HEK293 (cell line): ENCODE data around the gene HDAC7.

Experiments used
- GFI1B ChIP-seq: fragments of 450-650 bp; formaldehyde crosslinking; IDR thresholded peaks from 2 replicates; pipeline ENCODE4 v1.5.1; 2016; ENCODE audit warnings: missing biosample characterization, missing genetic modification characterization
- KLF10 ChIP-seq: fragments of 450-650 bp; IDR thresholded peaks from 2 replicates; pipeline ENCODE4 v1.5.1; 2018; ENCODE audit warnings: missing biosample characterization, mild to moderate bottlenecking, missing genetic modification characterization
- KLF8 ChIP-seq: fragments of 450-650 bp; formaldehyde crosslinking; IDR thresholded peaks from 2 replicates; pipeline ENCODE4 v1.5.1; 2016; ENCODE audit warnings: missing biosample characterization, missing genetic modification characterization
- SCRT1 ChIP-seq: fragments of 450-650 bp; formaldehyde crosslinking; IDR thresholded peaks from 2 replicates; pipeline ENCODE4 v1.5.1; 2016; ENCODE audit warnings: missing biosample characterization, missing genetic modification characterization, borderline replicate concordance
- ZFP69B ChIP-seq: fragments of 450-650 bp; formaldehyde crosslinking; IDR thresholded peaks from 2 replicates; pipeline ENCODE4 v1.5.1; 2016; ENCODE audit warnings: missing biosample characterization, missing genetic modification characterization
- ZNF121 ChIP-seq: fragments of 450-650 bp; formaldehyde crosslinking; IDR thresholded peaks from 2 replicates; pipeline ENCODE4 v1.5.1; 2016; ENCODE audit warnings: missing biosample characterization, missing genetic modification characterization
- ZNF138 ChIP-seq: fragments of 450-650 bp; formaldehyde crosslinking; IDR thresholded peaks from 2 replicates; pipeline ENCODE4 v1.5.1; 2016; ENCODE audit warnings: missing biosample characterization, missing genetic modification characterization, borderline replicate concordance
- ZNF16 ChIP-seq: fragments of 450-650 bp; formaldehyde crosslinking; IDR thresholded peaks from 2 replicates; pipeline ENCODE4 v1.5.1; 2016; ENCODE audit warnings: low read depth, missing biosample characterization, missing genetic modification characterization
- ZNF184 ChIP-seq: fragments of 450-650 bp; IDR thresholded peaks from 2 replicates; pipeline ENCODE4 v1.5.1; 2018; ENCODE audit warnings: missing biosample characterization, mild to moderate bottlenecking, missing genetic modification characterization
- ZNF248 ChIP-seq: fragments of 450-650 bp; formaldehyde crosslinking; IDR thresholded peaks from 2 replicates; pipeline ENCODE4 v1.5.1; 2017; ENCODE audit warnings: missing biosample characterization, missing genetic modification characterization
- ZNF341 ChIP-seq: fragments of 450-650 bp; formaldehyde crosslinking; IDR thresholded peaks from 2 replicates; pipeline ENCODE4; 2016; ENCODE audit warnings: low read depth, missing biosample characterization, missing genetic modification characterization
- ZNF350 ChIP-seq: fragments of 450-650 bp; formaldehyde crosslinking; IDR thresholded peaks from 2 replicates; pipeline ENCODE4 v1.5.0; 2017; ENCODE audit warnings: missing biosample characterization, mild to moderate bottlenecking, missing genetic modification characterization
- ZNF426 ChIP-seq: fragments of 450-650 bp; formaldehyde crosslinking; IDR thresholded peaks from 2 replicates; pipeline ENCODE4 v1.5.1; 2017; ENCODE audit warnings: missing biosample characterization, missing genetic modification characterization, mild to moderate bottlenecking, inconsistent platforms, moderate library complexity
- ZNF48 ChIP-seq: fragments of 450-650 bp; formaldehyde crosslinking; IDR thresholded peaks from 2 replicates; pipeline ENCODE4 v1.5.1; 2016; ENCODE audit warnings: missing biosample characterization, missing genetic modification characterization
- ZNF549 ChIP-seq: fragments of 450-650 bp; IDR thresholded peaks from 2 replicates; pipeline ENCODE4 v1.5.1; 2018; ENCODE audit warnings: missing biosample characterization, missing genetic modification characterization, mild to moderate bottlenecking, inconsistent platforms, moderate library complexity
- ZNF76 ChIP-seq: fragments of 450-650 bp; formaldehyde crosslinking; IDR thresholded peaks from 2 replicates; pipeline ENCODE4; 2016; ENCODE audit warnings: low read depth, missing biosample characterization, missing genetic modification characterization, borderline replicate concordance
- ZNF843 ChIP-seq: fragments of 450-650 bp; formaldehyde crosslinking; IDR thresholded peaks from 2 replicates; pipeline ENCODE4 v1.5.1; 2016; ENCODE audit warnings: missing biosample characterization, missing genetic modification characterization
- TF ChIP-seq, protein P1 (sequence below): fragments of 450-650 bp; formaldehyde crosslinking; IDR thresholded peaks from 2 replicates; pipeline ENCODE4 v1.5.1; 2017; ENCODE audit warnings: missing biosample characterization, missing genetic modification characterization
- TF ChIP-seq, protein P2 (sequence below): fragments of 450-650 bp; formaldehyde crosslinking; IDR thresholded peaks from 2 replicates; pipeline ENCODE4 v1.5.1; 2016; ENCODE audit warnings: missing biosample characterization, missing genetic modification characterization
- TF ChIP-seq, protein P3 (sequence below): fragments of 450-650 bp; formaldehyde crosslinking; IDR thresholded peaks from 2 replicates; pipeline ENCODE4 v1.5.1; 2016; ENCODE audit warnings: missing biosample characterization, missing genetic modification characterization, borderline replicate concordance
- TF ChIP-seq, protein P4 (sequence below): fragments of 450-650 bp; formaldehyde crosslinking; conservative IDR thresholded peaks from 2 replicates; pipeline ENCODE4 v1.5.1; 2016; ENCODE audit warnings: low read depth, missing biosample characterization, missing genetic modification characterization
- TF ChIP-seq, protein P5 (sequence below): fragments of 450-650 bp; formaldehyde crosslinking; IDR thresholded peaks from 2 replicates; pipeline ENCODE4 v1.5.1; 2016; ENCODE audit warnings: missing biosample characterization, missing genetic modification characterization

The HDAC7 gene

GRCh38 chr12:47819896-47820630, at the start of gene HDAC7 (continued):
- TF ChIP-seq, protein P1, sequence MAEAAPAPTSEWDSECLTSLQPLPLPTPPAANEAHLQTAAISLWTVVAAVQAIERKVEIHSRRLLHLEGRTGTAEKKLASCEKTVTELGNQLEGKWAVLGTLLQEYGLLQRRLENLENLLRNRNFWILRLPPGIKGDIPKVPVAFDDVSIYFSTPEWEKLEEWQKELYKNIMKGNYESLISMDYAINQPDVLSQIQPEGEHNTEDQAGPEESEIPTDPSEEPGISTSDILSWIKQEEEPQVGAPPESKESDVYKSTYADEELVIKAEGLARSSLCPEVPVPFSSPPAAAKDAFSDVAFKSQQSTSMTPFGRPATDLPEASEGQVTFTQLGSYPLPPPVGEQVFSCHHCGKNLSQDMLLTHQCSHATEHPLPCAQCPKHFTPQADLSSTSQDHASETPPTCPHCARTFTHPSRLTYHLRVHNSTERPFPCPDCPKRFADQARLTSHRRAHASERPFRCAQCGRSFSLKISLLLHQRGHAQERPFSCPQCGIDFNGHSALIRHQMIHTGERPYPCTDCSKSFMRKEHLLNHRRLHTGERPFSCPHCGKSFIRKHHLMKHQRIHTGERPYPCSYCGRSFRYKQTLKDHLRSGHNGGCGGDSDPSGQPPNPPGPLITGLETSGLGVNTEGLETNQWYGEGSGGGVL (tag by site-specific recombination), result no peak
- TF ChIP-seq KLF8 (tag by site-specific recombination), result no peak
- no peak for TF ChIP-seq ZNF16 (tag by site-specific recombination)
- TF ChIP-seq ZNF76 (tag by site-specific recombination), result peak; percentile 40; the same call in 1 of the 2 replicates
- no peak; the same call in 1 of the 2 replicates for TF ChIP-seq ZNF843 (tag by site-specific recombination)
- TF ChIP-seq ZFP69B (tag by site-specific recombination), result no peak
- TF ChIP-seq KLF10 (tag by site-specific recombination), result no peak
- TF ChIP-seq, protein P2, sequence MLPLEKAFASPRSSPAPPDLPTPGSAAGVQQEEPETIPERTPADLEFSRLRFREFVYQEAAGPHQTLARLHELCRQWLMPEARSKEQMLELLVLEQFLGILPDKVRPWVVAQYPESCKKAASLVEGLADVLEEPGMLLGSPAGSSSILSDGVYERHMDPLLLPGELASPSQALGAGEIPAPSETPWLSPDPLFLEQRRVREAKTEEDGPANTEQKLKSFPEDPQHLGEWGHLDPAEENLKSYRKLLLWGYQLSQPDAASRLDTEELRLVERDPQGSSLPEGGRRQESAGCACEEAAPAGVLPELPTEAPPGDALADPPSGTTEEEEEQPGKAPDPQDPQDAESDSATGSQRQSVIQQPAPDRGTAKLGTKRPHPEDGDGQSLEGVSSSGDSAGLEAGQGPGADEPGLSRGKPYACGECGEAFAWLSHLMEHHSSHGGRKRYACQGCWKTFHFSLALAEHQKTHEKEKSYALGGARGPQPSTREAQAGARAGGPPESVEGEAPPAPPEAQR (tag by site-specific recombination), result no peak
- TF ChIP-seq ZNF138 (tag by site-specific recombination), result no peak
- no peak for TF ChIP-seq ZNF121 (tag by site-specific recombination)
- TF ChIP-seq SCRT1 (tag by site-specific recombination), result no peak
- TF ChIP-seq, protein P3, sequence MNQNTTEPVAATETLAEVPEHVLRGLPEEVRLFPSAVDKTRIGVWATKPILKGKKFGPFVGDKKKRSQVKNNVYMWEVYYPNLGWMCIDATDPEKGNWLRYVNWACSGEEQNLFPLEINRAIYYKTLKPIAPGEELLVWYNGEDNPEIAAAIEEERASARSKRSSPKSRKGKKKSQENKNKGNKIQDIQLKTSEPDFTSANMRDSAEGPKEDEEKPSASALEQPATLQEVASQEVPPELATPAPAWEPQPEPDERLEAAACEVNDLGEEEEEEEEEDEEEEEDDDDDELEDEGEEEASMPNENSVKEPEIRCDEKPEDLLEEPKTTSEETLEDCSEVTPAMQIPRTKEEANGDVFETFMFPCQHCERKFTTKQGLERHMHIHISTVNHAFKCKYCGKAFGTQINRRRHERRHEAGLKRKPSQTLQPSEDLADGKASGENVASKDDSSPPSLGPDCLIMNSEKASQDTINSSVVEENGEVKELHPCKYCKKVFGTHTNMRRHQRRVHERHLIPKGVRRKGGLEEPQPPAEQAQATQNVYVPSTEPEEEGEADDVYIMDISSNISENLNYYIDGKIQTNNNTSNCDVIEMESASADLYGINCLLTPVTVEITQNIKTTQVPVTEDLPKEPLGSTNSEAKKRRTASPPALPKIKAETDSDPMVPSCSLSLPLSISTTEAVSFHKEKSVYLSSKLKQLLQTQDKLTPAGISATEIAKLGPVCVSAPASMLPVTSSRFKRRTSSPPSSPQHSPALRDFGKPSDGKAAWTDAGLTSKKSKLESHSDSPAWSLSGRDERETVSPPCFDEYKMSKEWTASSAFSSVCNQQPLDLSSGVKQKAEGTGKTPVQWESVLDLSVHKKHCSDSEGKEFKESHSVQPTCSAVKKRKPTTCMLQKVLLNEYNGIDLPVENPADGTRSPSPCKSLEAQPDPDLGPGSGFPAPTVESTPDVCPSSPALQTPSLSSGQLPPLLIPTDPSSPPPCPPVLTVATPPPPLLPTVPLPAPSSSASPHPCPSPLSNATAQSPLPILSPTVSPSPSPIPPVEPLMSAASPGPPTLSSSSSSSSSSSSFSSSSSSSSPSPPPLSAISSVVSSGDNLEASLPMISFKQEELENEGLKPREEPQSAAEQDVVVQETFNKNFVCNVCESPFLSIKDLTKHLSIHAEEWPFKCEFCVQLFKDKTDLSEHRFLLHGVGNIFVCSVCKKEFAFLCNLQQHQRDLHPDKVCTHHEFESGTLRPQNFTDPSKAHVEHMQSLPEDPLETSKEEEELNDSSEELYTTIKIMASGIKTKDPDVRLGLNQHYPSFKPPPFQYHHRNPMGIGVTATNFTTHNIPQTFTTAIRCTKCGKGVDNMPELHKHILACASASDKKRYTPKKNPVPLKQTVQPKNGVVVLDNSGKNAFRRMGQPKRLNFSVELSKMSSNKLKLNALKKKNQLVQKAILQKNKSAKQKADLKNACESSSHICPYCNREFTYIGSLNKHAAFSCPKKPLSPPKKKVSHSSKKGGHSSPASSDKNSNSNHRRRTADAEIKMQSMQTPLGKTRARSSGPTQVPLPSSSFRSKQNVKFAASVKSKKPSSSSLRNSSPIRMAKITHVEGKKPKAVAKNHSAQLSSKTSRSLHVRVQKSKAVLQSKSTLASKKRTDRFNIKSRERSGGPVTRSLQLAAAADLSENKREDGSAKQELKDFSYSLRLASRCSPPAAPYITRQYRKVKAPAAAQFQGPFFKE (tag by site-specific recombination), result 0 out of 2 replicates have a peak, but pooled peaks have one; percentile 35
- no peak for TF ChIP-seq ZNF350
- no peak for TF ChIP-seq ZNF341 (tag by site-specific recombination)
- no peak for TF ChIP-seq ZNF426 (tag by site-specific recombination)
- TF ChIP-seq ZNF48 (tag by site-specific recombination), result no peak
- no peak for TF ChIP-seq ZNF549
- TF ChIP-seq ZNF184 (tag by site-specific recombination), result no peak
- peak; percentile 86 for TF ChIP-seq GFI1B (tag by site-specific recombination)
- TF ChIP-seq ZNF248 (tag by site-specific recombination), result no peak
- TF ChIP-seq, protein P4, sequence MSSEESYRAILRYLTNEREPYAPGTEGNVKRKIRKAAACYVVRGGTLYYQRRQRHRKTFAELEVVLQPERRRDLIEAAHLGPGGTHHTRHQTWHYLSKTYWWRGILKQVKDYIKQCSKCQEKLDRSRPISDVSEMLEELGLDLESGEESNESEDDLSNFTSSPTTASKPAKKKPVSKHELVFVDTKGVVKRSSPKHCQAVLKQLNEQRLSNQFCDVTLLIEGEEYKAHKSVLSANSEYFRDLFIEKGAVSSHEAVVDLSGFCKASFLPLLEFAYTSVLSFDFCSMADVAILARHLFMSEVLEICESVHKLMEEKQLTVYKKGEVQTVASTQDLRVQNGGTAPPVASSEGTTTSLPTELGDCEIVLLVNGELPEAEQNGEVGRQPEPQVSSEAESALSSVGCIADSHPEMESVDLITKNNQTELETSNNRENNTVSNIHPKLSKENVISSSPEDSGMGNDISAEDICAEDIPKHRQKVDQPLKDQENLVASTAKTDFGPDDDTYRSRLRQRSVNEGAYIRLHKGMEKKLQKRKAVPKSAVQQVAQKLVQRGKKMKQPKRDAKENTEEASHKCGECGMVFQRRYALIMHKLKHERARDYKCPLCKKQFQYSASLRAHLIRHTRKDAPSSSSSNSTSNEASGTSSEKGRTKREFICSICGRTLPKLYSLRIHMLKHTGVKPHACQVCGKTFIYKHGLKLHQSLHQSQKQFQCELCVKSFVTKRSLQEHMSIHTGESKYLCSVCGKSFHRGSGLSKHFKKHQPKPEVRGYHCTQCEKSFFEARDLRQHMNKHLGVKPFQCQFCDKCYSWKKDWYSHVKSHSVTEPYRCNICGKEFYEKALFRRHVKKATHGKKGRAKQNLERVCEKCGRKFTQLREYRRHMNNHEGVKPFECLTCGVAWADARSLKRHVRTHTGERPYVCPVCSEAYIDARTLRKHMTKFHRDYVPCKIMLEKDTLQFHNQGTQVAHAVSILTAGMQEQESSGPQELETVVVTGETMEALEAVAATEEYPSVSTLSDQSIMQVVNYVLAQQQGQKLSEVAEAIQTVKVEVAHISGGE (tag by site-specific recombination), result no peak; the same call in none of the 2 replicates
- TF ChIP-seq, protein P5, sequence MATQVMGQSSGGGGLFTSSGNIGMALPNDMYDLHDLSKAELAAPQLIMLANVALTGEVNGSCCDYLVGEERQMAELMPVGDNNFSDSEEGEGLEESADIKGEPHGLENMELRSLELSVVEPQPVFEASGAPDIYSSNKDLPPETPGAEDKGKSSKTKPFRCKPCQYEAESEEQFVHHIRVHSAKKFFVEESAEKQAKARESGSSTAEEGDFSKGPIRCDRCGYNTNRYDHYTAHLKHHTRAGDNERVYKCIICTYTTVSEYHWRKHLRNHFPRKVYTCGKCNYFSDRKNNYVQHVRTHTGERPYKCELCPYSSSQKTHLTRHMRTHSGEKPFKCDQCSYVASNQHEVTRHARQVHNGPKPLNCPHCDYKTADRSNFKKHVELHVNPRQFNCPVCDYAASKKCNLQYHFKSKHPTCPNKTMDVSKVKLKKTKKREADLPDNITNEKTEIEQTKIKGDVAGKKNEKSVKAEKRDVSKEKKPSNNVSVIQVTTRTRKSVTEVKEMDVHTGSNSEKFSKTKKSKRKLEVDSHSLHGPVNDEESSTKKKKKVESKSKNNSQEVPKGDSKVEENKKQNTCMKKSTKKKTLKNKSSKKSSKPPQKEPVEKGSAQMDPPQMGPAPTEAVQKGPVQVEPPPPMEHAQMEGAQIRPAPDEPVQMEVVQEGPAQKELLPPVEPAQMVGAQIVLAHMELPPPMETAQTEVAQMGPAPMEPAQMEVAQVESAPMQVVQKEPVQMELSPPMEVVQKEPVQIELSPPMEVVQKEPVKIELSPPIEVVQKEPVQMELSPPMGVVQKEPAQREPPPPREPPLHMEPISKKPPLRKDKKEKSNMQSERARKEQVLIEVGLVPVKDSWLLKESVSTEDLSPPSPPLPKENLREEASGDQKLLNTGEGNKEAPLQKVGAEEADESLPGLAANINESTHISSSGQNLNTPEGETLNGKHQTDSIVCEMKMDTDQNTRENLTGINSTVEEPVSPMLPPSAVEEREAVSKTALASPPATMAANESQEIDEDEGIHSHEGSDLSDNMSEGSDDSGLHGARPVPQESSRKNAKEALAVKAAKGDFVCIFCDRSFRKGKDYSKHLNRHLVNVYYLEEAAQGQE (tag by site-specific recombination), result no peak
